ENCODE data around the gene BCKDK.
"Not testable (repeated sequence)": the region's sequence is repeated elsewhere in the genome, so short reads cannot be mapped to it uniquely, and the experiment has no call there.

Gene BCKDK

GRCh38 chr16:31120129-31120528 lies 11.9 kb downstream of the BCKDK start:
- no peak for DNase-seq (ENCODE audit: extremely low read depth in 1 of 2, low read depth in 1 of 2)

- DNase-seq (ENCODE audit: extremely low read depth in 1 of 2, low read depth in 1 of 2), result no peak
Observed at GRCh38 chr16:31125844-31126243, 17.7 kb downstream of the BCKDK start.

- no peak for DNase-seq (ENCODE audit: extremely low read depth in 1 of 2, low read depth in 1 of 2)
Observed at GRCh38 chr16:31127182-31127581, 19.0 kb downstream of the BCKDK start.

- no peak for DNase-seq (ENCODE audit: extremely low read depth in 1 of 2, low read depth in 1 of 2)
Observed at GRCh38 chr16:31128711-31129567, 20.8 kb downstream of the BCKDK start.

- DNase-seq (ENCODE audit: extremely low read depth in 1 of 2, low read depth in 1 of 2), result no peak
Observed at GRCh38 chr16:31129568-31130335, 21.6 kb downstream of the BCKDK start.

GRCh38 chr16:31130336-31130891 lies 22.2 kb downstream of the BCKDK start:
- no peak for DNase-seq (ENCODE audit: extremely low read depth in 1 of 2, low read depth in 1 of 2)

- no peak for DNase-seq (ENCODE audit: extremely low read depth in 1 of 2, low read depth in 1 of 2)
Observed at GRCh38 chr16:31130899-31131298, 22.7 kb downstream of the BCKDK start.

- no peak for DNase-seq (ENCODE audit: extremely low read depth in 1 of 2, low read depth in 1 of 2)
Observed at GRCh38 chr16:31131416-31131815, 23.2 kb downstream of the BCKDK start.

GRCh38 chr16:31131841-31132271 lies 23.7 kb downstream of the BCKDK start:
- no peak for DNase-seq (ENCODE audit: extremely low read depth in 1 of 2, low read depth in 1 of 2)

- no peak for DNase-seq (ENCODE audit: extremely low read depth in 1 of 2, low read depth in 1 of 2)
Observed at GRCh38 chr16:31132303-31132979, 24.3 kb downstream of the BCKDK start.

GRCh38 chr16:31133046-31133501 lies 24.9 kb downstream of the BCKDK start:
- no peak for DNase-seq (ENCODE audit: extremely low read depth in 1 of 2, low read depth in 1 of 2)

- no peak for DNase-seq (ENCODE audit: extremely low read depth in 1 of 2, low read depth in 1 of 2)
Observed at GRCh38 chr16:31134091-31134571, 25.9 kb downstream of the BCKDK start.

GRCh38 chr16:31134625-31135534 lies 26.7 kb downstream of the BCKDK start:
- DNase-seq (ENCODE audit: extremely low read depth in 1 of 2, low read depth in 1 of 2), result no peak

GRCh38 chr16:31135535-31136286 lies 27.5 kb downstream of the BCKDK start, which contains the start of gene PRSS8:
Gene PRSS8 (minus strand): TSS chr16:31135727. CDS start chr16:31135498, 229 bp downstream.
- no peak for DNase-seq (ENCODE audit: extremely low read depth in 1 of 2, low read depth in 1 of 2)

GRCh38 chr16:31136287-31136662 lies 28.1 kb downstream of the BCKDK start:
- no peak for DNase-seq (ENCODE audit: extremely low read depth in 1 of 2, low read depth in 1 of 2)

- DNase-seq (ENCODE audit: extremely low read depth in 1 of 2, low read depth in 1 of 2), result not testable (repeated sequence)
Observed at GRCh38 chr16:31136822-31137499, 28.8 kb downstream of the BCKDK start.

- no peak for DNase-seq (ENCODE audit: extremely low read depth in 1 of 2, low read depth in 1 of 2)
Observed at GRCh38 chr16:31138621-31139578, 30.7 kb downstream of the BCKDK start.
